Mononuclear cell (primary cell): ENCODE data around the gene RNPEPL1. TPM values are rescaled to one million over a fixed set of nuclear protein-coding genes. Genes with fewer than 3 reads are reported as not detected.
"Not testable (repeated sequence)": the region's sequence is repeated elsewhere in the genome, so short reads cannot be mapped to it uniquely, and the experiment has no call there.

Experiments
- H3K27me3 ChIP-seq: 2 replicates; pipeline ENCODE4 v1.6.0; 2011; ENCODE audit warnings: low read length, control low read depth; ENCODE audit not compliant: insufficient read depth
- H3K4me1 ChIP-seq: 2 replicates; pipeline ENCODE4 v1.5.1; 2011; ENCODE audit warnings: mild to moderate bottlenecking, low read length, control low read depth; ENCODE audit not compliant: insufficient read depth
- H3K4me3 ChIP-seq: 2 replicates; pipeline ENCODE4 v1.5.1; 2011; ENCODE audit warnings: mild to moderate bottlenecking, low read length, moderate library complexity
- H3K9me3 ChIP-seq: 2 replicates; pipeline ENCODE4 v1.5.1; 2011; ENCODE audit warnings: low read depth, mild to moderate bottlenecking, control low read depth, low read length
- total RNA-seq: library from RNA; depleted of rRNA; stranded (reverse); fragments of >200 nt; gene quantifications from one replicate; pipeline ENCODE4 v1.2.3, GENCODE V29; 2012

The RNPEPL1 gene, protein sequence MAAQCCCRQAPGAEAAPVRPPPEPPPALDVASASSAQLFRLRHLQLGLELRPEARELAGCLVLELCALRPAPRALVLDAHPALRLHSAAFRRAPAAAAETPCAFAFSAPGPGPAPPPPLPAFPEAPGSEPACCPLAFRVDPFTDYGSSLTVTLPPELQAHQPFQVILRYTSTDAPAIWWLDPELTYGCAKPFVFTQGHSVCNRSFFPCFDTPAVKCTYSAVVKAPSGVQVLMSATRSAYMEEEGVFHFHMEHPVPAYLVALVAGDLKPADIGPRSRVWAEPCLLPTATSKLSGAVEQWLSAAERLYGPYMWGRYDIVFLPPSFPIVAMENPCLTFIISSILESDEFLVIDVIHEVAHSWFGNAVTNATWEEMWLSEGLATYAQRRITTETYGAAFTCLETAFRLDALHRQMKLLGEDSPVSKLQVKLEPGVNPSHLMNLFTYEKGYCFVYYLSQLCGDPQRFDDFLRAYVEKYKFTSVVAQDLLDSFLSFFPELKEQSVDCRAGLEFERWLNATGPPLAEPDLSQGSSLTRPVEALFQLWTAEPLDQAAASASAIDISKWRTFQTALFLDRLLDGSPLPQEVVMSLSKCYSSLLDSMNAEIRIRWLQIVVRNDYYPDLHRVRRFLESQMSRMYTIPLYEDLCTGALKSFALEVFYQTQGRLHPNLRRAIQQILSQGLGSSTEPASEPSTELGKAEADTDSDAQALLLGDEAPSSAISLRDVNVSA
- total RNA-seq, result 41.1 TPM

DNA sequence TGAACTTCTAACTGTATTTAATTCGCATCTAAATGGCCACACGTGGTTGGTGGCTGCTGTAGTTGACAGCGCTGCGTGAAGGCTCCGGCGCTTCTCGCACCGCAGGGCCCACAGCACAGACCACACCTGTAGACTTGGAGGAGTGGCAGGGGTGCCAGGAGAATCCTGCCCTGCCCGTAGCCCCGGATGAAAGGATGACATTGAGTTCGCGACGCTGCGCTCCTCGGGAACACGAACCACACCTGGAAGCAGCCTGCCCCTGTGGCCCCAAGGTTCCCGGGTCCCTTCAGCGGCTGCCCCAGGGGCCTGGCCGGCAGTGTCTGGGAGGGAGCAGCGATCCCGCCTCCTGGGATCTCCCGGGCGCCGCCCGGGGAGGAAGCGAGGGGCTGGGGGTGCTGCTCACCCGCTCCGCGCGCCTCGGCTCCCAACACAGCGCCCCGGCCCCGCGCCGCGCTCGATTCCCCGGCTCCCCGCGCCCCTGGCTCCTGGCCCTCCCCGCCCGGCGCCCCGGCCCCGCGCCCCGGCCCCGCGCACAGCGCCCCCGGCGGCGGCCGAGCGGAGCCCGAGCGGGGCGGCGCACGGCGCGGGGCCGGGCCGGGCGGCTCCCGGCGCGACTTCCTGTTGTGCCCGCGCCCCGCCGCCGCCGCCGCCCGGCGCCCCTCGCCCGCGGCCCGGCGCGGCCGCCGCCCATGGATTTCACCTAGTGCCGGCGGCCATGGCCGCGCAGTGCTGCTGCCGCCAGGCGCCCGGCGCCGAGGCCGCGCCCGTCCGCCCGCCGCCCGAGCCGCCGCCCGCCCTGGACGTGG lies at the start of gene RNPEPL1:
TSS of gene RNPEPL1 (plus strand) at position 613 of the 806 bp plus-strand sequence. CDS start at position 716, 103 bp downstream.
- Histone ChIP-seq H3K27me3 (no peaks in the 10 kb centered on the region), H3K4me3 (peak within 1 kb of the TSS; percentile 57), H3K4me1 (peaks cover 78% of the 10 kb centered on the region), H3K9me3 (no peaks in the 10 kb centered on the region)

DNA sequence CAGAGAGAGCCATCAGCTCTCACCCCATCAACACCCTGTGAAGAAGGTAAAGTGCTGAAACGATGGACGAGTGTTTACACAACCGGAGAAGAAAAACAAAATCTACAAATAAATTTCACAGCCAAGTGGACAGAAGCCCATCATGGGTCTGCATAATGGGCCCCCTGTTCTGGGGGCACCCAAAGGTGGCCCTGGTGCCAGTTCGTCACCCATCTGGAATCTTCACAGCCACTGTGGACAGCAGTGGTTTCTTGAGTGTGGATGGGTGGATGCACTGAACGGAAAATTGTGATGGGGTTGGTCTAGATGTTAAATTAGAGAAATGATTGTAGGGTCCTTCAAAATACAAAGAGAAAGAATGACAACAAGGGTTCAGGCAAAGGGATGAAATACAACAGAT lies 49.3 kb upstream of the RNPEPL1 start:
- no peaks in the 10 kb centered on the region for H3K27me3 ChIP-seq
- H3K4me1 ChIP-seq, result peaks cover 9% of the 10 kb centered on the region
- no peak overlapping the region for H3K4me3 ChIP-seq
- H3K9me3 ChIP-seq, result no peaks in the 10 kb centered on the region

DNA sequence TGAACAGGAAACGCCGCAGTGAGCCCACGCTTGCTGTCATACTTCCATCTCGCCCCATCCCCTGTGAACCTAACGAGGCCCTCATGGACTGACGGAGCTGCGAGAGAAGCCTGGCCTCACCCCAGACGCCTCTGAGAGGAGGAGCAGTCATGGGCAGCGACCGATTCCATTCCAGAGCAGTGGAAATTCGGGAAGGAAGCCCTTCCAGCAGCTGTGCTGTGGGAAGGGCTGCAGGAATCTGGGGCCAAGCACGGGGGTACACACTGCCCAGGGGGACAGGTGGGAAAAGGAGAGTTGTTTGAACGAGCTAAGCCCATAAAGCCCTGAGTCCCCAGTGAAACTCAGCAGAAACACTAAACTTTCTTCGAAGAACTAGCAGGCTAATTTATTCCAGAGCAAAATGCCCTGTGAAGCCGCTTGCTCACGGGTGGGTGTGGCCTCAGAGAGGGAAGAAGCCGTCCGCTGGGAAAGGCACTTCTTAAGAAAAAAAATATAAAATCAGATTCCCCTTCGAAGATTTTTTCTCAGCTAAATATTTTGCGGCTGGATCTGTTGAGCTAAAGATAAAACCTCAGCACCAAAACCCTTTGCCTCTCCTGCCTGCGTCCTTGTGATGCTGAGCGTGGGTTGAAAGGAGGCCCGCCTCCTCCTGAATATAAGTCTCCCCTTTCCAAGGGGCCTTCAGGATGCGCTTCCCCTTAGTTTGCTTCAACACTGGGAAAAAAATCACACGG lies 48.7 kb upstream of the RNPEPL1 start:
- no peaks in the 10 kb centered on the region for H3K27me3 ChIP-seq
- H3K9me3 ChIP-seq, result no peaks in the 10 kb centered on the region
- peaks cover 3% of the 10 kb centered on the region for H3K4me1 ChIP-seq
- no peak overlapping the region for H3K4me3 ChIP-seq

DNA sequence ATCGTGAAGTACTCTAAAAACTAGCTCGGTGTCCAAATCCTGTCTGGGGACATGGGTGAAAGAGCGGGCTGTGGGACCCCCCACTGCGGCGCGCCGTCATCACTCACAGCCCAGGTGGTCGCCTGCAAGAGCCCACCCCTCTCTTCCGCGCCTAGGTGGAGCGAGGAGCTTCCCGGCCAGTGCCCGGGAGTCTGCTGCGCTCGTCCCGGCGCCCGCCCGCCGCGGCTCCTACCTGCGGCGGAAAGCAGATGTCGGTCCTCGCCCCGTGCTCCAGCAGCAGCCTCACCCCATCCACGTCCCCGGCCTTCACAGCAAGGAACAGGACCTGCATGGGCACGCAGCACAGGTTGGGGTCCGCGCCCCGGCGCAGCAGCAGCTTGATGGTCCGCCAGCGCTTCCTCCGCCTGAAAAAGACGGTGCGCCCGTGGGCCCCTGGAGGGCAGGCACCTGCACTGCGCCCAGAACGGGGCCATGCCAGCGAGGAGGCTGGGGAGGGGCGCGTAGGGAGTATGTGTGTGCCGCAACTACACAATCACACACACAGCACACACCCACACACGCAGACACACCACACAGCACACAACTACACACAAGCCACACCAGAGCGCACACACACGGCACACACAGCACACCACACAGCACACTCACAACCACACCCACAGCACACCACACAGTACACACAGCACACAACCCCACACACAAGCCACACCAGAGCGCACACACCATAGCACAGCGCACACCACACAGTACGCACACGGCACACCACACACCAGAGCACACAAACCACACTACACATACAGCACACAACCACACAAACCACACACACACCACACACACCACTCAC lies 47.9 kb upstream of the RNPEPL1 start:
- Histone ChIP-seq H3K27me3 (no peaks in the 10 kb centered on the region), H3K4me3 (no peak overlapping the region), H3K9me3 (peaks cover 6% of the 10 kb centered on the region), H3K4me1 (no peaks in the 10 kb centered on the region)

DNA sequence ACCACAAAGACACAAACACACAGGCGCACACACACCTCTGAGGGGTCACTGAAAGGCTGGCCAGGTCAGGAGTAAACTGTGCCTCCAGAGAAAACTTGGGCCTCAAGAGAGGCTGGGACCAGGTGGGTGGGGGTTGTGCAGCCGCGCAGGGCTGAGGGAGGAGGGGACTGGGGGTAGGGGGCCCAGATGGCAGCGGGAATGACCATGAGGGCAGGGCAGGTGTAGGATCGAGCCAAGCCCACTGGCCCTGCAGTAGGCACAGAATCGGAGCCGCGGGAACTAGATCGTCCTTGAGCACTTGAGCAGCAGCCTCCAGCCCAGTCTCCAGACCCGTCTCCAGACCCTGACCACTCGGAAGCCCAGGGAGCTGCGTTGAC lies 47.3 kb upstream of the RNPEPL1 start:
- peaks cover 6% of the 10 kb centered on the region for H3K9me3 ChIP-seq
- no peaks in the 10 kb centered on the region for H3K4me1 ChIP-seq
- no peaks in the 10 kb centered on the region for H3K27me3 ChIP-seq
- H3K4me3 ChIP-seq, result no peak overlapping the region

DNA sequence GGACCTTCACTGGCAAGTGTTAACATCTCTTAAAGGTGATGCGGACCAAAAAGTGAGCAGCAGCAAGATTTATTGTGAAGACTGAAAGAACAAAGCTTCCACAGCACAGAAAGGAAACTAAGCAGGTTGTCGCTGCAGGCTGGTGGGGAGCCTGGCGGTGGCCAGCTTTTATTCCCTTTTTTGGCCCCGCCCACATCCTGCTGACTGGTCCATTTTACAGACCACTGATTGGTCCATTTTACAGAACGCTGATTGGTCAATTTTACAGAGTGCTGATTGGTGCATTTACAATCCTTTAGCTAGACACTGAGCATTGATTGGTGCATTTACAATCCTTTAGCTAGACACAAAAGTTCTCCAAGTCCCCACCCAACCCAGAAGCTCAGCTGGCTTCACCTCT lies 46.4 kb upstream of the RNPEPL1 start:
- H3K9me3 ChIP-seq, H3K4me3 ChIP-seq, H3K27me3 ChIP-seq, H3K4me1 ChIP-seq: not testable (repeated sequence)

DNA sequence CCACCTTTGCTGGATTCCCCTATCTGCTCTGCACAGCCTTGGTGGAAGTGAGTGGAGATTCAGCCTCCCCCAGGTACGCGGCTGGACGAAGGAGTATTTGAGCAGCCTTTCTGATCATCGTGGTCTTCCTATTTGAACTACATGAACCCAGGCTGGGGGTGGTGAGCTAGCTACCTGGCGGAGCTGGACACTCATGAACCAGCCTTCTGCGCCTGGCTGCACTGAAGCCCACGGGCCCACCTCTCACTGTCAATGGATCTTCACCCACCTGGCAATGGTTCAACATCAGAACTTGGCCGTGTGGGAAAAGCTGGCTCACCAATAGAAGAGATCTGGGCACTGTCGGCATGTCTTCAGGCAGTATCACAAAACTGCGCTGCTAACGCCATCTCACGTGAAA lies 45.9 kb upstream of the RNPEPL1 start:
- H3K4me3 ChIP-seq, result no peak overlapping the region
- no peaks in the 10 kb centered on the region for H3K27me3 ChIP-seq
- no peaks in the 10 kb centered on the region for H3K4me1 ChIP-seq
- H3K9me3 ChIP-seq, result peaks cover 6% of the 10 kb centered on the region

DNA sequence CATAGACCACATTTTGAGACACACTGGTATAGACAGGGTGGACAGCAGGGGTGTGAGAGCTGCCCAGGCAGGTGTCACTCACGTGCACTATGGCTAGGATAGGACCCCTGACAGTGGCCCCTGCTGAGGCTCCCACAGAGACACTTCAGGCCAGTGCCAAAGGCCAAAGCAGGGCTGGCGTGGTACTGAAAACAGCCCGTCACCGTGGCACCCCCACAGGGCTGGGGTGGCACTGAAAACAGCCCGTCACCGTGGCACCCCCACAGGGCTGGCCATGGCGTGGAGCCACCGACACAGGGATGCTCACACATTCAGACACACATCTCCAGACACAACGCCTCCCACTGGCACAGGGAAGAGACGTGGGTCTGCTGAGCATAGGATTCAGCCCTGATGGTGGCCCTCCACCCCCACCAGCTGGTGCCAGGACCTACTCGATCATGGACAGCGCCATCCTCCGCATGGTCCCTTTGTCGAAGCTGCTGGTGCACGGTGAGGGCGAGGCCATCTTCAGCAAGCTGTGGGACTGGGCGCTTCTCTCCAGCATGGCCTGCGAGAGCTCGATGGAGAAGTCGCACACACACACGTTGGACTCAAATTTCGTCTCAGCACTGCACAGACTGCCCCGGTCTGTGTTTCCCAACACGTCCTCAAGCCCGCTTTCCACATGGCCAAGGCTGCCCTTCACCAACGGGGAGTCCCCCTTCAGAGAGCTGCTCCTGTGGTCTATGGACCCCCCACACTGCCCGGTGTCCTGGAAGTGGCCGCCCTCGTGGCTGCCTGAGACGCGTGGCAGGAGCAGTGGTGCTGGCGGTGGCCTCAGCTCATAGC lies 44.6 kb upstream of the RNPEPL1 start:
- Histone ChIP-seq H3K4me1 (no peaks in the 10 kb centered on the region), H3K9me3 (peaks cover 6% of the 10 kb centered on the region), H3K4me3 (no peak overlapping the region), H3K27me3 (no peaks in the 10 kb centered on the region)

DNA sequence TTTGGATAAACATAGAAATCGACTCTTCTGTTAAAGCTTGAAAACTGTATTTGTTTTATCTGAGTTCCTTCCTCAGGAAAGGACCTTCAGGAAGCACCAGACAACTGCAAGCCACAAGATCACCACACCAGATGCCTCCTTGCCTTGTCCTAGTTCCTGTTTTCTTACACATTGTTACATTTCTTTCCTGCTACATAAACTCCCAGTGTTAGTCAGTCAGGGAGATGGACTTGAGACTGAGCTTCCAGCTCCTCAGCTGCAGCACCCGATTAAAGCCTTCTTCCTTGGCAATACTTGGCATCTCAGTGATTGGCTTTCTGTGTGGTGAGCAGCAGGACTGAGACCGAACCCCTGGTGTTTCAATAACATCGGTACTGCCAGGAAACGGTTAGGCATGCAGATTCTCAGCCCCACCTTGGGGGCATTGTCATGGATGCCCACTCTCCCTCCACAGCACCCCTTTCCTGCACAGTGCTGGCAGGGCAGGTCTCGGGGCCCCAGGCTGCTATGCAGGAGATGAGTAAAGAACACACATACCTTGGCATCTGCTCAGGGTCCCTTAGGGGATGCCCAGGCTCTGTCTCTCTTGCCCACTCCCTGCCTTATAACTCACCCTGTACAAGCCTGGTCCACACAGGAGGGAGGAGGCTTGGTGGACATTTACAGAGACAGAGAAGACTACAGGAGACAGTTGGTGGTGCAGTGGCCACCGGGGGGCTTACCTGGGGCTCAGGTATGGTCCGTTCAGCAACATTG lies 43.1 kb upstream of the RNPEPL1 start:
- Histone ChIP-seq H3K4me1 (no peaks in the 10 kb centered on the region), H3K4me3 (no peak overlapping the region), H3K27me3 (no peaks in the 10 kb centered on the region), H3K9me3 (peaks cover 6% of the 10 kb centered on the region)

DNA sequence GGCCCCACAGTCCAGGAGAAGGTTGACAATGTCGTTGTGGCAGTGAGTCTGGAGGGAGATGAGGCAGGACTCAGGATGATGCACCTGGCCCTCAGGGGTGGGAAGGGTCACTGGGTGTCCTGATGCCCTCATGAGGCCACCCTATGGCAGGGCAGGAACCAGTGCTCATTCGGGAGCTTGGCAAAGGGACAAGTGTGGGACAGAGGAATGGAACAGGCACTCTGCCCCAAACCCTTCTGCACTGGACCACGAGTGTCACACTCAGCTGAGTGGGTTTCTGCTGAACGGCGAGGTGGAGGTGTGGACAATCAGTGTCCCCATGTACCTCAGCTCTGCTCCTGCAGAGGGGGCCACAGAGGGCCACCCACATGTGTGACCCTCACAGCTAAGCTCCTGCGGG lies 42.5 kb upstream of the RNPEPL1 start:
- Histone ChIP-seq H3K4me3 (no peak overlapping the region), H3K27me3 (no peaks in the 10 kb centered on the region), H3K9me3 (peaks cover 6% of the 10 kb centered on the region), H3K4me1 (no peaks in the 10 kb centered on the region)

DNA sequence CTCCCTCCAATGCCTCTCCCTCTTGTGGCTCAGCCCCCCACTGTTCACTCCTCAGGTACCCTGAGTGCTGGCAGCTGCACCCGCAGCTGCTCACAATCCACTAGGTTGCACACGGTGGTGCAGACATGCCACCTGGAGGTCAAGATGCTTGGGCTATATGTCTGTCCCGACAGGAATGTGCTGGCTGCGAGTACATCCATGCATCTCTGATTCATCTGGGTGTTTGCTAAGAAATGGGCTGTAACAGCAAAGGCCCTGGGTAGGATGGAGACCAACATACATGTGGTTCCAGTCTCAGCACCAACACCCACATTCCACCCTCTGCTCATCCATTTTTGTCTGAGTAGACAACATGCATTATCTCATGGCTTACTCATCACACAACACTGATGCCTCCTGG lies 41.8 kb upstream of the RNPEPL1 start:
- no peaks in the 10 kb centered on the region for H3K27me3 ChIP-seq
- peaks cover 13% of the 10 kb centered on the region for H3K9me3 ChIP-seq
- H3K4me3 ChIP-seq, result no peak overlapping the region
- H3K4me1 ChIP-seq, result no peaks in the 10 kb centered on the region

DNA sequence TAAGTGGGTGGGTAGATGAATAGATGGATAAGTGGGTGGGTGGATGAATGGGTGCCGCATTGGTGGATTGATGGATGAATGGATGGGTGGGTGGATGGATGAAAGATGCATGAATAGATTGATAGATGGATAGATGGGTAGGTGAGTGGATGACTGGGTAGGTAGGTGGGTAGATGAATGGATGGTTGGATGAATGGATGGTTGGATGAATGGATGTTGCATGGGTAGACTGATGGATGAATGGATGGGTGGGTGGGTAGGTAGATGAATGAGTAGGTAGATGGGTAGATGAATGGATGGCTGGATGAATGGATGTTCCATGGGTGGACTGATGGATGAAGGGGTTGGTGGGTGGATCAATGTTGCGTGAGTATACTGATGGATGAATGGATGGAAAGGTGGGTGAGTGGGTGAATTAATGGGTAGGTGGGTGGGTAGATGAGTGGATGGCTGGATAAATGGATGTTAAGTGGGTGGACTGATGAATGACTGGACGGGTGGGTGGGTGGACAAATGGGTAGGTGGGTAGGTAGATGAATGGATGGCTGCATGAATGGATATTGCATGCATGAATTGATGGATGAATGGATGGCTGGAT lies 41.0 kb upstream of the RNPEPL1 start:
- Histone ChIP-seq H3K4me3 (no peak overlapping the region), H3K27me3 (no peaks in the 10 kb centered on the region), H3K9me3 (peaks cover 20% of the 10 kb centered on the region), H3K4me1 (no peaks in the 10 kb centered on the region)
